HEK293T (cell line): ENCODE data around the gene SNCA.

Experiments used
- ARNT ChIP-seq: fragments of 450-650 bp; IDR thresholded peaks from 2 replicates; pipeline ENCODE4 v1.6.1; 2017; ENCODE audit warnings: mild to moderate bottlenecking
- BHLHE40 ChIP-seq: fragments of 450-650 bp; IDR thresholded peaks from 2 replicates; pipeline ENCODE4 v1.6.1; 2016; ENCODE audit warnings: mild to moderate bottlenecking, moderate library complexity, borderline replicate concordance
- CTBP1 ChIP-seq: fragments of 450-650 bp; IDR thresholded peaks from 2 replicates; pipeline ENCODE4 v1.6.1; 2016; ENCODE audit warnings: borderline replicate concordance
- FOXA1 ChIP-seq: fragments of 450-650 bp; IDR thresholded peaks from 2 replicates; pipeline ENCODE4 v1.6.1; 2016; ENCODE audit warnings: mild to moderate bottlenecking
- FOXK2 ChIP-seq: fragments of 450-650 bp; IDR thresholded peaks from 2 replicates; pipeline ENCODE4 v1.6.1; 2016; ENCODE audit warnings: mild to moderate bottlenecking
- FOXM1 ChIP-seq: fragments of 450-650 bp; IDR thresholded peaks from 2 replicates; pipeline ENCODE4 v1.6.1; 2017; ENCODE audit warnings: mild to moderate bottlenecking, borderline replicate concordance
- HDGF ChIP-seq: fragments of 450-650 bp; IDR thresholded peaks from 2 replicates; pipeline ENCODE4 v1.6.1; 2017; ENCODE audit warnings: antibody characterized with exemption, borderline replicate concordance
- LEF1 ChIP-seq: fragments of 450-650 bp; IDR thresholded peaks from 2 replicates; pipeline ENCODE4 v1.6.1; 2017; ENCODE audit warnings: mild to moderate bottlenecking, borderline replicate concordance
- NFRKB ChIP-seq: fragments of 450-650 bp; IDR thresholded peaks from 2 replicates; pipeline ENCODE4 v1.6.1; 2016; ENCODE audit warnings: mild to moderate bottlenecking, moderate library complexity
- SP1 ChIP-seq: fragments of 450-650 bp; IDR thresholded peaks from 2 replicates; pipeline ENCODE4 v1.6.1; 2017
- SUZ12 ChIP-seq: fragments of 450-650 bp; IDR thresholded peaks from 2 replicates; pipeline ENCODE4 v1.6.1; 2016; ENCODE audit warnings: mild to moderate bottlenecking
- TARDBP ChIP-seq: fragments of 450-650 bp; IDR thresholded peaks from 2 replicates; pipeline ENCODE4 v1.6.1; 2016
- ZNF384 ChIP-seq: fragments of 450-650 bp; IDR thresholded peaks from 2 replicates; pipeline ENCODE4 v1.6.1; 2016
- TF ChIP-seq, protein P1 (sequence below): fragments of 450-650 bp; IDR thresholded peaks from 2 replicates; pipeline ENCODE4 v1.6.1; 2016

DNA sequence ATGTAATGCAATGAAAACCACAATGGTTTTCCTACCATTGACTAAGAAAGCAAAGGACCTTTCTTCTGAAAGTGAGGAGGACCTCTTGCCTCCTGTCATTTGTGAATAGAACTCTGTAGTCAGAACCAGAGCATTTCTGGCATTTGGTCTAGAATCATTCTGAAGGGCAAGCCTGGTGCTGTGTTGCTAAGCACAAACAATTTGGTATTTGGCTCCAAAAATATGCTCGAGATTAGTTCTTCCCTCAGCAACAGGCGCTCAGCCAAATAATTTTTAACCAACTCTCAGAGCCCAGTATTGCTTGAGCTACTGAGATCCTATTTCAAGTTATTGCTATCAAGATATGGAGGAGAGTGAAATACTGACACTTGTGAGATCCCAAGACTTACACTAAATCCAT, 71.0 kb downstream of the SNCA start:
- no peak for TF ChIP-seq SP1
- no peak for TF ChIP-seq FOXK2
- no peak for TF ChIP-seq ZNF384
- TF ChIP-seq LEF1, result no peak
- TF ChIP-seq CTBP1, result no peak
- no peak for TF ChIP-seq SUZ12
- TF ChIP-seq HDGF, result no peak
- TF ChIP-seq FOXA1, result no peak
- TF ChIP-seq TARDBP, result no peak
- no peak for TF ChIP-seq BHLHE40
- TF ChIP-seq, protein P1, sequence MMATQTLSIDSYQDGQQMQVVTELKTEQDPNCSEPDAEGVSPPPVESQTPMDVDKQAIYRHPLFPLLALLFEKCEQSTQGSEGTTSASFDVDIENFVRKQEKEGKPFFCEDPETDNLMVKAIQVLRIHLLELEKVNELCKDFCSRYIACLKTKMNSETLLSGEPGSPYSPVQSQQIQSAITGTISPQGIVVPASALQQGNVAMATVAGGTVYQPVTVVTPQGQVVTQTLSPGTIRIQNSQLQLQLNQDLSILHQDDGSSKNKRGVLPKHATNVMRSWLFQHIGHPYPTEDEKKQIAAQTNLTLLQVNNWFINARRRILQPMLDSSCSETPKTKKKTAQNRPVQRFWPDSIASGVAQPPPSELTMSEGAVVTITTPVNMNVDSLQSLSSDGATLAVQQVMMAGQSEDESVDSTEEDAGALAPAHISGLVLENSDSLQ, result no peak
- no peak for TF ChIP-seq NFRKB
- TF ChIP-seq ARNT, result no peak
- no peak for TF ChIP-seq FOXM1
